Activated CD8-positive, alpha-beta memory T cell treated with anti-CD3 and anti-CD28 coated beads, Interleukin-2, amount 10 ng/mL, durations not matched to agents 7 days and 5 days (primary cell): ENCODE data around the gene RAD51B. TPM values are rescaled to one million over a fixed set of nuclear protein-coding genes. Genes with fewer than 3 reads are reported as not detected.

Source experiments
- ATAC-seq: fragments of 150-1000 bp; cut with Tn5 transposase; one replicate; pipeline ENCODE4 v1.10.0; 2021; ENCODE audit warnings: moderate library complexity
- CTCF ChIA-PET: fragments of 350-600 bp; sonication (Branson Sonifier 250); formaldehyde crosslinking; loops from one replicate; lab custom pipeline; 2021; ENCODE audit warnings: antibody characterized with exemption; lab: Charles Lee
- DNase-seq: peaks from one replicate; pipeline ENCODE4 v3.0.0-alpha.2; 2020
- H3K27ac Mint-ChIP-seq: one replicate; pipeline ENCODE4 v1.8.0; 2021; ENCODE audit warnings: mild to moderate bottlenecking, mixed read lengths
- H3K27me3 Mint-ChIP-seq: one replicate; pipeline ENCODE4 v1.8.0; 2021; ENCODE audit warnings: mixed read lengths
- H3K36me3 Mint-ChIP-seq: one replicate; pipeline ENCODE4 v1.8.0; 2021; ENCODE audit warnings: mild to moderate bottlenecking, mixed read lengths
- H3K4me1 Mint-ChIP-seq: one replicate; pipeline ENCODE4 v1.8.0; 2021; ENCODE audit warnings: mixed read lengths
- H3K4me3 Mint-ChIP-seq: one replicate; pipeline ENCODE4 v1.8.0; 2021; ENCODE audit warnings: mild to moderate bottlenecking, moderate library complexity, mixed read lengths
- H3K9me3 Mint-ChIP-seq: one replicate; pipeline ENCODE4 v1.8.0; 2022; ENCODE audit warnings: low read depth, mixed read lengths
- total RNA-seq, 2 experiments: library from RNA; stranded (reverse); gene quantifications; one replicate each; pipeline ENCODE4 v1.2.3, GENCODE V29; 2021

Gene RAD51B
- total RNA-seq, 2 experiments from 2014 or later, result 35.3 to 55.5 TPM

DNA sequence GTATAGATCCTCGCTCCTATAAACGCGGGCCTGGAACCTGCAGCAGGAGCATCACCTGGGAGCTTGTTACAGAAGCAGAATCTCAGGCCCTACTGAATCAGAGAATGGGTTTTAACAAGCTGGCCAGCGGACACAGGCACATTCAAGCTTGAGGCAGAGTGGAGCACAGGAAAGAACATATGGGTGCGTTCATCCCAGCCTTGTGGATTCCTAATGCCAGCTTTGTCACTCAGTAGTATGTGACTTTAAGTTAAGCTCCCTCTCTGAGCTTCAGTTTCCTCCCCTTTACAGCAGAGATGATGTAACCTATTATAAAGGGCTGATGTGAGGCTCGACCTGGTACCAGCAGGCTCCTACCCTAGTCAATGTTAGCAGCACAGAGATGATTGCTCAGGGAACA lies 768.4 kb downstream of the RAD51B start:
- no peaks in the 10 kb centered on the region for H3K9me3 Mint-ChIP-seq
- ATAC-seq, result no peak
- no peak overlapping the region for H3K27ac Mint-ChIP-seq

GRCh38 chr14:68589447-68590200 lies 770.0 kb downstream of the RAD51B start:
- no peak overlapping the region for H3K4me3 Mint-ChIP-seq
- H3K27me3 Mint-ChIP-seq, result no peaks in the 10 kb centered on the region
- H3K9me3 Mint-ChIP-seq, result no peaks in the 10 kb centered on the region
- CTCF ChIA-PET, result interaction anchor here (0.5 kb wide), 1 partner anchor 645 kb away, joined by 4 read pairs; no protein-coding TSS in a partner anchor
- H3K27ac Mint-ChIP-seq, result no peak overlapping the region
- ATAC-seq, result no peak
- H3K36me3 Mint-ChIP-seq, result no peaks in the 10 kb centered on the region
- H3K4me1 Mint-ChIP-seq, result peaks cover 5% of the 10 kb centered on the region
- no peak for DNase-seq

More for the DNA sequence above, 768.4 kb downstream of the RAD51B start:
- H3K4me3 Mint-ChIP-seq, result no peak overlapping the region
- H3K4me1 Mint-ChIP-seq, result no peaks in the 10 kb centered on the region
- CTCF ChIA-PET, result no interaction called here
- DNase-seq, result no peak
- no peaks in the 10 kb centered on the region for H3K36me3 Mint-ChIP-seq
- no peaks in the 10 kb centered on the region for H3K27me3 Mint-ChIP-seq

GRCh38 chr14:68590201-68590522 lies 770.6 kb downstream of the RAD51B start:
- Mint-ChIP-seq H3K9me3 (no peaks in the 10 kb centered on the region), H3K4me1 (peaks cover 5% of the 10 kb centered on the region), H3K36me3 (no peaks in the 10 kb centered on the region), H3K27ac (no peak overlapping the region), H3K27me3 (no peaks in the 10 kb centered on the region), H3K4me3 (no peak overlapping the region)
- DNase-seq (no peak), ATAC-seq (no peak)
- CTCF ChIA-PET, result no interaction called here

DNA sequence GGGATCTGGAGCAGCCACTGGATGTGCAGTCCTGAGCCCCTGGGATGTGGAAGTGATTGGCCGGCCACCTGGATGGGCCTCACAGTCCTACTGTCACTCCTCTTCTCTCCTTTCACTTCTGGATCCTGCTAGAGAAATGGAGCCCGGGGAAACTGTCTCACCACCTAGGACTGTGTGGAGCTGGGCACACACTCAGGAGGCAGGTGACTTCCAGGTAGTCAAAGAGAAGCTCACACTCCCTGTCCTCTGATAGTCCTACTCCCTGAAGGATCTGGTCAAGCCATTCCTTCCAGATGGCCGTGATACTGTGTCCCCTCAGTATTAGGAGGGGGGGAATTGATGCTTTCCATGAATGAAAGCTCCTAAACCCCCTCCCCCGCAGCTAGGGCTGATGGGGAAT lies 772.2 kb downstream of the RAD51B start:
- no peak for DNase-seq
- CTCF ChIA-PET, result no interaction called here
- Mint-ChIP-seq H3K9me3 (no peaks in the 10 kb centered on the region), H3K27ac (no peak overlapping the region), H3K4me3 (no peak overlapping the region), H3K4me1 (peaks cover 5% of the 10 kb centered on the region), H3K27me3 (no peaks in the 10 kb centered on the region), H3K36me3 (no peaks in the 10 kb centered on the region)
- no peak for ATAC-seq

- ATAC-seq, result no peak
- H3K9me3 Mint-ChIP-seq, result no peaks in the 10 kb centered on the region
- no peak overlapping the region for H3K27ac Mint-ChIP-seq
- no peak overlapping the region for H3K4me3 Mint-ChIP-seq
- peaks cover 5% of the 10 kb centered on the region for H3K4me1 Mint-ChIP-seq
- DNase-seq, result no peak
- H3K36me3 Mint-ChIP-seq, result no peaks in the 10 kb centered on the region
- no peaks in the 10 kb centered on the region for H3K27me3 Mint-ChIP-seq
- CTCF ChIA-PET, result no interaction called here
These were observed 773.5 kb downstream of the RAD51B start for GRCh38 chr14:68592948-68593556.

DNA sequence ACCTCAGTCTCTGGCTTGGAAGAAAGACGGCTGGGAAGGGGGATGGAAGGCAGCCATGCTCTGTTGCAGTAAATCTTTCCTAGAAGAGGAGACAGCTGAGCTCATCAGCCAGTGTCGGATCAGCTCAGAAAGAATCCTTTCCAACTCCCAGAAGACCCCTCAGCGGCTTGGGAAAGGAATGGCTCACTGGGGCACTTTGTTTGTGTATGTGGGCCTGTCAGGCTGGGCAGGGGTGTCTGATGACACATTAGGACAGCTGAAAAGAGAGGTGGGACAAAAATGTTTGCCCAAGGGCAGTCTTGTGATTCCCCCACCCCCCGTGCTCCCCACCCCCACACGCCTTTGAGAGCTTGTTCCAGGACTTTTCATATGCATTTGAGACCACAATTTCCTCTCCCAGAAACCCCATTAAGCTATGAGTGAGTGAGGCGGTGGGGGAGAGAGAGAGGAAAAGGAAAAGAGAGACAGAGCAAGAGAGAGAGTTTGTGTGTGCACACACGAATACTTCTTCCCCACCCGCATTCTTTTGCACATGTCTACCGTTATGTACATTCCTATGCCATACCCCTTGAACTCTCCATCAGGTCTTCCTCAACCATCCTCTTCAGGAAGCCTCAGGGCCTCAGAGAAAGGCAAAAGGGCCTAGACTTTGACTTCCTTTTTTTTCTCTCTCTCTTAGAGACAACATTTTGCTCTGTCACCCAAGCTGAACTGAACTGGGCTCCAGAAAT lies 774.4 kb downstream of the RAD51B start:
- ATAC-seq, result no peak
- Mint-ChIP-seq H3K4me3 (no peak overlapping the region), H3K27me3 (no peaks in the 10 kb centered on the region), H3K9me3 (no peaks in the 10 kb centered on the region), H3K27ac (no peak overlapping the region), H3K4me1 (peaks cover 5% of the 10 kb centered on the region), H3K36me3 (no peaks in the 10 kb centered on the region)
- no peak for DNase-seq
- CTCF ChIA-PET, result no interaction called here

DNA sequence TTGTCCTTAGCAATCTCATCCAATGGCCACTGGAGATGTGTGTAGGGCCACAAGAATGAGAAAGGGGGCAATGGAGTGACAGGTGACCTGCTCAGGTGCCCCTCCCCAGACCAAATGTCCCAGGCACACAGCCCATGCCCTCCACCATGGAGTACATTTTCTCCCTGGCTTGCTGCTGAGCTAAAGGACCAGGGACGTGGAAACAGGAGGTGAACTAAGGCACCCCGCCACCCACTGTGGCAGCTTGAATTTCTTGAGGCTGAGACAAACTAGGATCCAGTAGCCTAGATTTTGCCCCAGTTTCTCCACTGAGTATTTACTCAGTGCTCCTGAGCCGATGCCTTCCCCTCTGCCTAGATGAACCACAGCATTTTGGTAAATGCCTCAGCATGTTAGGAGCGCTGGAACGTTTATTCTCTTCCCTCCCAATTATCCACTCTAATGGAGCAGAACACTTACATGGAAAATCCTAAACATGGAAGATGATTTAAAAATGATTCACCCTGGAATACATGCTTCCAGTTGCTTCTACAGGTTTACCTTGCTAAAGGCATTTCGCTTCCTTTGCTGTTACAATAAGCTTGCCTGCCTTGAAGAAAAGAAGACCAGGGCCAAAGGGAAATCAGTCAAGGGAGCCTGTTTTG lies 775.3 kb downstream of the RAD51B start:
- Mint-ChIP-seq H3K27me3 (no peaks in the 10 kb centered on the region), H3K36me3 (no peaks in the 10 kb centered on the region), H3K4me3 (no peak overlapping the region), H3K4me1 (peaks cover 5% of the 10 kb centered on the region), H3K27ac (no peak overlapping the region), H3K9me3 (no peaks in the 10 kb centered on the region)
- ATAC-seq (no peak), DNase-seq (no peak)
- CTCF ChIA-PET, result no interaction called here

DNA sequence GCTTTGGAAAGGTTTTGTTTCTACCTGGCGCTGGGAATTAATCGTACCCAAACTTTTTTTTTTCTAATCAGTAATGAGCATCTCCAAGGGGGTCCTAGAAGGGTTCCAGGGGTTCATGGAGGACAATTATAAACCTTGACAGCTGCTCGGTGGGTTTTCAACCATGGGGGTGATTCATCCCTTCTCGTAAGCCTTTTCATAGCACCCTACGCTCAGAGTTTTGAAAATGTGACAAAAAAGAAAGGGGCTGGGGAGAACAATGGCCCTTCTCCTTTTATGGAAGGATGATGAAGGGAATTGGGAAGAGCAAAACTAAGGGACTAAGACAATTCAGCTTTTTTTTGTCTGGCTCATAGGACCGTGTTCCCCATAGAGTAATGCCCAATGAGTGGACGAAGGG lies 776.6 kb downstream of the RAD51B start:
- ATAC-seq, result no peak
- no peak overlapping the region for H3K4me3 Mint-ChIP-seq
- H3K27ac Mint-ChIP-seq, result no peak overlapping the region
- peaks cover 5% of the 10 kb centered on the region for H3K4me1 Mint-ChIP-seq
- no peaks in the 10 kb centered on the region for H3K9me3 Mint-ChIP-seq
- CTCF ChIA-PET, result no interaction called here
- no peaks in the 10 kb centered on the region for H3K27me3 Mint-ChIP-seq
- DNase-seq, result no peak
- H3K36me3 Mint-ChIP-seq, result no peaks in the 10 kb centered on the region

DNA sequence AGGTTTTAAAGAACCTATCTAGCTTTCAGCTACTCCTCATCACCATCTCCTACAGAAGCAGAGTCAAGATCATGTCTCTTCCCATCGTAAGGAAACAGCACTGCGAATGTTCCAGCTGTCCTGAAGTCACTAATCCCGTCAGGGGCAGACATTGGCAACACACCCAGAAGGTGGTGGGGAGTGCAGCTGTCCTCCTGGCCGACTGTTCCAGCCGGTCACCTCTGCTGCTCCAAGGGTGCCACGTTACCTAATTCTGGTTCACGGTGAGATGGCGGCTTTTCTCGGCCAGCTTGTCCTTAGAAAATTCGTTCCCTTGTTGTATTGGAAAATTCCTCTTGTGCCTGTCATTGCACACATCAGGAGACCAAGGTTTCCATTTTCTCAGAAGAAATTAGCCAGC lies 777.1 kb downstream of the RAD51B start:
- H3K27ac Mint-ChIP-seq, result no peak overlapping the region
- CTCF ChIA-PET, result no interaction called here
- no peaks in the 10 kb centered on the region for H3K36me3 Mint-ChIP-seq
- H3K27me3 Mint-ChIP-seq, result no peaks in the 10 kb centered on the region
- peaks cover 5% of the 10 kb centered on the region for H3K4me1 Mint-ChIP-seq
- DNase-seq (no peak), ATAC-seq (no peak)
- no peak overlapping the region for H3K4me3 Mint-ChIP-seq
- no peaks in the 10 kb centered on the region for H3K9me3 Mint-ChIP-seq

GRCh38 chr14:68598089-68598488 lies 778.5 kb downstream of the RAD51B start:
- Mint-ChIP-seq H3K27ac (no peak overlapping the region), H3K27me3 (no peaks in the 10 kb centered on the region), H3K36me3 (no peaks in the 10 kb centered on the region), H3K4me1 (peaks cover 5% of the 10 kb centered on the region), H3K4me3 (no peak overlapping the region), H3K9me3 (no peaks in the 10 kb centered on the region)
- CTCF ChIA-PET, result interaction anchor here (0.6 kb wide), 1 partner anchor 698 kb away, joined by 3 read pairs; no protein-coding TSS in a partner anchor
- ATAC-seq, result no peak
- DNase-seq, result no peak

- CTCF ChIA-PET, result no interaction called here
These were observed 779.3 kb downstream of the RAD51B start for GRCh38 chr14:68598621-68599447.

GRCh38 chr14:68599896-68600610 lies 780.5 kb downstream of the RAD51B start:
- CTCF ChIA-PET, result no interaction called here
- Mint-ChIP-seq H3K4me1 (no peaks in the 10 kb centered on the region), H3K27me3 (no peaks in the 10 kb centered on the region), H3K9me3 (no peaks in the 10 kb centered on the region), H3K36me3 (no peaks in the 10 kb centered on the region), H3K4me3 (no peak overlapping the region), H3K27ac (no peak overlapping the region)
- ATAC-seq, result no peak
- DNase-seq, result no peak

More at GRCh38 chr14:68598621-68599447, 779.3 kb downstream of the RAD51B start:
- Mint-ChIP-seq H3K9me3 (no peaks in the 10 kb centered on the region), H3K27ac (no peak overlapping the region), H3K4me1 (peaks cover 5% of the 10 kb centered on the region), H3K27me3 (no peaks in the 10 kb centered on the region), H3K4me3 (no peak overlapping the region), H3K36me3 (no peaks in the 10 kb centered on the region)
- ATAC-seq (no peak), DNase-seq (no peak)
